Smooth muscle cell (in vitro differentiated cells): Measurements from ENCODE around the gene GPBP1L1. TPM values are rescaled to one million over a fixed set of nuclear protein-coding genes. Genes with fewer than 3 reads are reported as not detected.
"Not testable (repeated sequence)": the region's sequence is repeated elsewhere in the genome, so short reads cannot be mapped to it uniquely, and the experiment has no call there.

Source experiments
- DNase-seq: peaks from one replicate; lab custom pipeline; 2025; ENCODE audit not compliant: unreplicated experiment; lab: John Stamatoyannopoulos, UW
- H2AFZ ChIP-seq: fragments of 200-600 bp; sonication (generic); 2 replicates; pipeline ENCODE4 v1.6.0; 2016; ENCODE audit warnings: antibody characterized with exemption, low read depth, mild to moderate bottlenecking
- H3F3A ChIP-seq: fragments of 200-600 bp; sonication (generic); 2 replicates; pipeline ENCODE4 v1.6.0; 2017; ENCODE audit warnings: antibody characterized with exemption, low read depth
- H3K27ac ChIP-seq: fragments of 200-600 bp; sonication (generic); 2 replicates; pipeline ENCODE4 v1.5.1; 2016; ENCODE audit warnings: low read depth, mild to moderate bottlenecking
- H3K27me3 ChIP-seq: fragments of 200-600 bp; sonication (generic); 2 replicates; pipeline ENCODE4 v1.6.1; 2016; ENCODE audit warnings: low read depth, mild to moderate bottlenecking
- H3K36me3 ChIP-seq: fragments of 200-600 bp; sonication (generic); 2 replicates; pipeline ENCODE4 v1.5.1; 2016; ENCODE audit warnings: low read depth
- H3K4me1 ChIP-seq: fragments of 200-600 bp; sonication (generic); 2 replicates; pipeline ENCODE4 v1.5.1; 2016; ENCODE audit warnings: low read depth
- H3K4me2 ChIP-seq: fragments of 200-600 bp; sonication (generic); 2 replicates; pipeline ENCODE4 v1.6.0; 2016; ENCODE audit warnings: mild to moderate bottlenecking
- H3K4me3 ChIP-seq: fragments of 200-600 bp; sonication (generic); 2 replicates; pipeline ENCODE4 v1.5.1; 2016; ENCODE audit warnings: mild to moderate bottlenecking
- H3K79me2 ChIP-seq: fragments of 200-600 bp; sonication (generic); 2 replicates; pipeline ENCODE4 v1.6.0; 2016; ENCODE audit warnings: low read depth, mild to moderate bottlenecking
- H3K9ac ChIP-seq: fragments of 200-600 bp; sonication (generic); 2 replicates; pipeline ENCODE4 v1.6.0; 2016; ENCODE audit warnings: low read depth
- H3K9me3 ChIP-seq: fragments of 200-600 bp; sonication (generic); replicated peaks from 2 replicates; pipeline ENCODE4 v1.5.1; 2016; ENCODE audit warnings: low read depth
- H4K20me1 ChIP-seq: fragments of 200-600 bp; sonication (generic); 2 replicates; pipeline ENCODE4 v1.6.0; 2016; ENCODE audit warnings: low read depth
- CTCF ChIP-seq: fragments of 200-600 bp; sonication (generic); IDR thresholded peaks from 2 replicates; pipeline ENCODE4 v1.5.1; 2017; ENCODE audit warnings: borderline replicate concordance, mild to moderate bottlenecking, antibody characterized with exemption; ENCODE audit not compliant: insufficient read depth, poor library complexity, severe bottlenecking
- WGBS: methylation state at CpG from one replicate; pipeline ENCODE4 v1.1.7; 2016; ENCODE audit warnings: low lambda C conversion rate; 5-methylcytosine and 5-hydroxymethylcytosine counted together
- polyA plus RNA-seq: library from polyadenylated mRNA; unstranded; fragments of >200 nt; fragmentation: Nextera tagmentation; extraction: Ambion mirVana; gene quantifications from 2 replicates; pipeline ENCODE4 v1.2.1, GENCODE V29; 2016
- total RNA-seq: library from RNA; depleted of rRNA; stranded (reverse); fragments of >200 nt; gene quantifications from 2 replicates; pipeline ENCODE4 v1.2.3, GENCODE V29; 2014

Gene GPBP1L1
- total and polyA plus RNA-seq, 2 experiments from 2014 or later, result 51.9 to 93.2 TPM

GRCh38 chr1:45608175-45609156 is 77.9 kb downstream of the GPBP1L1 start:
- WGBS, result 85% methylated on average over 5 of the region's 5 CpGs
- Histone ChIP-seq H4K20me1 (peaks cover 19% of the 10 kb centered on the region), H3K9me3 (no peaks in the 10 kb centered on the region), H3K79me2 (peaks cover 6% of the 10 kb centered on the region), H2AFZ (no peak overlapping the region), H3K9ac (no peak overlapping the region), H3K4me1 (no peaks in the 10 kb centered on the region), H3K4me3 (no peak overlapping the region), H3F3A (no peaks in the 10 kb centered on the region), H3K4me2 (no peak overlapping the region), H3K27ac (no peak overlapping the region), H3K27me3 (no peaks in the 10 kb centered on the region), H3K36me3 (no peaks in the 10 kb centered on the region)
- TF ChIP-seq CTCF, result no peak
- DNase-seq, result no peak

GRCh38 chr1:45607404-45608074 is 78.8 kb downstream of the GPBP1L1 start:
- H3K27me3 ChIP-seq, result no peaks in the 10 kb centered on the region
- no peaks in the 10 kb centered on the region for H3K4me1 ChIP-seq
- no peaks in the 10 kb centered on the region for H3K9me3 ChIP-seq
- DNase-seq, result no peak
- no peak overlapping the region for H3K9ac ChIP-seq
- WGBS, result 81% methylated on average over 6 of the region's 6 CpGs
- no peak overlapping the region for H3K27ac ChIP-seq
- H3F3A ChIP-seq, result no peaks in the 10 kb centered on the region
- no peak overlapping the region for H3K4me3 ChIP-seq
- no peak for TF ChIP-seq CTCF
- H4K20me1 ChIP-seq, result peaks cover 16% of the 10 kb centered on the region
- H3K79me2 ChIP-seq, result peaks cover 6% of the 10 kb centered on the region
- no peak overlapping the region for H2AFZ ChIP-seq
- no peak overlapping the region for H3K4me2 ChIP-seq
- no peaks in the 10 kb centered on the region for H3K36me3 ChIP-seq

GRCh38 chr1:45604239-45604638 is 82.1 kb downstream of the GPBP1L1 start:
- Histone ChIP-seq H2AFZ (no peak overlapping the region), H3K27me3 (no peaks in the 10 kb centered on the region), H3K4me2 (no peak overlapping the region), H3K27ac (no peak overlapping the region), H3K9me3 (no peaks in the 10 kb centered on the region), H3F3A (no peaks in the 10 kb centered on the region), H3K79me2 (peaks cover 16% of the 10 kb centered on the region), H3K9ac (no peak overlapping the region), H3K4me3 (no peak overlapping the region), H3K4me1 (peaks cover 9% of the 10 kb centered on the region), H3K36me3 (no peaks in the 10 kb centered on the region), H4K20me1 (peaks cover 34% of the 10 kb centered on the region)
- 99% methylated on average over 2 of the region's 2 CpGs for WGBS
- no peak for TF ChIP-seq CTCF
- no peak for DNase-seq

GRCh38 chr1:45596765-45597164 is 89.6 kb downstream of the GPBP1L1 start:
- not testable (repeated sequence) for H2AFZ ChIP-seq, H3K36me3 ChIP-seq, H3K4me3 ChIP-seq, H3K27me3 ChIP-seq, H3K9ac ChIP-seq, H3F3A ChIP-seq, DNase-seq, H3K4me2 ChIP-seq, H3K9me3 ChIP-seq, H3K27ac ChIP-seq, H3K4me1 ChIP-seq
- Histone ChIP-seq H4K20me1 (peaks cover 32% of the 10 kb centered on the region), H3K79me2 (peaks cover 60% of the 10 kb centered on the region)
- 96% methylated on average over 8 of the region's 8 CpGs for WGBS
